Smooth muscle cell of the umbilical artery (primary cell): ENCODE results near the gene CDK19. TPM values are rescaled to one million over a fixed set of nuclear protein-coding genes. Genes with fewer than 3 reads are reported as not detected.

Source experiments
- total RNA-seq: library from RNA; depleted of rRNA; stranded (reverse); fragments of >200 nt; gene quantifications from 2 replicates; pipeline ENCODE4 v1.2.3, GENCODE V29; 2014

The CDK19 gene
- 10.4 and 12.2 TPM in 2 replicates for total RNA-seq

GRCh38 chr6:110815411-110816409 is at the start of gene CDK19:
TSS of gene CDK19 (minus strand) at chr6:110815469. CDS start at chr6:110815136, 333 bp downstream.

Other genes with a start within 250 kb of the CDK19 start
- gene AMD1, start 59.3 kb upstream of the CDK19 start, total RNA-seq: 42.5 and 93.0 TPM in 2 replicates
- gene GTF3C6, start 143.2 kb upstream of the CDK19 start, total RNA-seq: 45.4 and 47.9 TPM in 2 replicates
- 32.3 and 35.6 TPM in 2 replicates for gene RPF2, start 166.6 kb upstream of the CDK19 start, total RNA-seq